OCI-LY3 (cell line): Measurements from ENCODE around the gene CEP41.

ENCODE experiments used
- H2AFZ ChIP-seq: fragments of 200-600, 300-600 bp; shearing (Covaris generic); 2 replicates; pipeline ENCODE4 v1.6.0; 2014; ENCODE audit warnings: antibody characterized with exemption, low read depth, low read length
- H3K27ac ChIP-seq: fragments of 200-600, 300-600 bp; sonication (generic); 2 replicates; pipeline ENCODE4 v1.5.1; 2014; ENCODE audit warnings: mild to moderate bottlenecking, low read length, moderate library complexity, mixed read lengths
- H3K27me3 ChIP-seq: fragments of 200-600, 300-600 bp; sonication (generic); 2 replicates; pipeline ENCODE4 v1.6.1; 2014; ENCODE audit warnings: low read depth, low read length, mixed read lengths
- H3K36me3 ChIP-seq: fragments of 200-600, 300-600 bp; sonication (generic); replicated peaks from 2 replicates; pipeline ENCODE3; 2014; ENCODE audit warnings: low read depth, low read length, mixed read lengths
- H3K4me1 ChIP-seq: fragments of 300-600, 200-600 bp; sonication (generic); 2 replicates; pipeline ENCODE4 v1.6.1; 2014; ENCODE audit warnings: low read length, mixed read lengths
- H3K4me2 ChIP-seq: fragments of 200-600, 300-600 bp; sonication (generic); 2 replicates; pipeline ENCODE4 v1.6.1; 2014; ENCODE audit warnings: low read length, mixed read lengths
- H3K4me3 ChIP-seq: fragments of 300-600, 200-600 bp; sonication (generic); 2 replicates; pipeline ENCODE4 v1.5.1; 2014; ENCODE audit warnings: antibody characterized with exemption, mild to moderate bottlenecking, low read length, moderate library complexity
- H3K79me2 ChIP-seq: fragments of 300-600, 200-600 bp; shearing (Covaris generic); 2 replicates; pipeline ENCODE4 v1.6.1; 2014; ENCODE audit warnings: mild to moderate bottlenecking, low read length, mixed read lengths
- H3K9ac ChIP-seq: fragments of 300-600, 200-600 bp; shearing (Covaris generic); 2 replicates; pipeline ENCODE4 v1.6.0; 2014; ENCODE audit warnings: mild to moderate bottlenecking, low read length, moderate library complexity
- H3K9me3 ChIP-seq: fragments of 200-600, 300-600 bp; shearing (Covaris generic); 2 replicates; pipeline ENCODE4 v1.6.1; 2014; ENCODE audit warnings: low read length, mixed read lengths; ENCODE audit not compliant: insufficient read depth
- H4K20me1 ChIP-seq: fragments of 200-600, 300-600 bp; sonication (generic); 2 replicates; pipeline ENCODE4 v1.6.1; 2016; ENCODE audit warnings: low read length, mixed read lengths; ENCODE audit not compliant: insufficient read depth
- EZH2phosphoT487 ChIP-seq: fragments of 200-600 bp; shearing (Covaris generic); IDR thresholded peaks from 2 replicates; pipeline ENCODE4 v1.6.1; 2018; ENCODE audit warnings: antibody characterized with exemption, mixed run types, low read depth
- TF ChIP-seq, protein P1 (sequence below): fragments of 200-600, 300-600 bp; sonication (generic); IDR thresholded peaks from 2 replicates; pipeline ENCODE4 v1.5.1; 2014; ENCODE audit warnings: antibody characterized with exemption, low read length, low read depth

CEP41 gene

DNA sequence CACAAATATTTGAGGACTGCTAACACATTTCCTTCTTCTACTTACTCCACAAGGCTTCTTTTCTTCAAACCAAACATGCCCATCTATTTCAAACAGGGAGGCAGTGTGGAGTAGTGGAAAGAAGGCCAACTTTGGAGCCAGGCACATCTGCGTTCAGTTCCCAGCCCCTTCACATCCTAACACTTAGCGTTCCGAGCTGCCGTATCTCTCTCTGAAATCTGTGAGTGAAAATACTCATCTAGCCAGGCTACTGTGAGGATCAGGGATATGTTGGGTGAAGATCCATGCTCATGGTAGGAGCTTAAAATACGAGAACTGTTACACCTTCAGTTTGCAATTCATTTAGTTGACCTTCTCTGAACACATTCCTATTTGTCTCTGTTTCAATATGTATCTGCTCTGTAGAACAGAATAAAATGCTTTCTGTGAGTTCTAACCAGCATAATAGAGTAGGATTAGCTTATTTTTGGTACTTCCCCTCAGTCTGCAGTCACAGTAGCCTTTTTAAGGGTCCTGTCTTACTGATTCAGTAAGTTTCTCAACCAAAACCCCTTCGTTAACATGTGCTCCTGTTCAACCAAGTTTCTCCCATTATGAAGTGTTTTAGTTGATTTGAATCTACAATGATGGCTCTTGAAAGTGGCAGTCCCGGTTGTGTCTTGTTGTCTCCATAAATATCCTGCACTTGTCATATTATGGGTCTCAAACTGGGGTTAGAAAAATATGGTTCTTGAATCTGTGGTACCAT lies 47.8 kb upstream of the CEP41 start:
- Histone ChIP-seq H3K27ac (no peak overlapping the region), H2AFZ (no peak overlapping the region), H3K9me3 (no peaks in the 10 kb centered on the region), H3K4me1 (peaks cover 11% of the 10 kb centered on the region), H3K9ac (no peak overlapping the region), H3K4me3 (no peak overlapping the region), H3K27me3 (0 out of 2 replicates have a peak, but pooled peaks cover 4% of the 10 kb centered on the region), H3K4me2 (no peak overlapping the region), H3K79me2 (peaks cover 36% of the 10 kb centered on the region), H4K20me1 (no peaks in the 10 kb centered on the region), H3K36me3 (peaks cover 6% of the 10 kb centered on the region)
- TF ChIP-seq, protein P1, sequence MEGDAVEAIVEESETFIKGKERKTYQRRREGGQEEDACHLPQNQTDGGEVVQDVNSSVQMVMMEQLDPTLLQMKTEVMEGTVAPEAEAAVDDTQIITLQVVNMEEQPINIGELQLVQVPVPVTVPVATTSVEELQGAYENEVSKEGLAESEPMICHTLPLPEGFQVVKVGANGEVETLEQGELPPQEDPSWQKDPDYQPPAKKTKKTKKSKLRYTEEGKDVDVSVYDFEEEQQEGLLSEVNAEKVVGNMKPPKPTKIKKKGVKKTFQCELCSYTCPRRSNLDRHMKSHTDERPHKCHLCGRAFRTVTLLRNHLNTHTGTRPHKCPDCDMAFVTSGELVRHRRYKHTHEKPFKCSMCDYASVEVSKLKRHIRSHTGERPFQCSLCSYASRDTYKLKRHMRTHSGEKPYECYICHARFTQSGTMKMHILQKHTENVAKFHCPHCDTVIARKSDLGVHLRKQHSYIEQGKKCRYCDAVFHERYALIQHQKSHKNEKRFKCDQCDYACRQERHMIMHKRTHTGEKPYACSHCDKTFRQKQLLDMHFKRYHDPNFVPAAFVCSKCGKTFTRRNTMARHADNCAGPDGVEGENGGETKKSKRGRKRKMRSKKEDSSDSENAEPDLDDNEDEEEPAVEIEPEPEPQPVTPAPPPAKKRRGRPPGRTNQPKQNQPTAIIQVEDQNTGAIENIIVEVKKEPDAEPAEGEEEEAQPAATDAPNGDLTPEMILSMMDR = no peak
- no peak for TF ChIP-seq EZH2phosphoT487

DNA sequence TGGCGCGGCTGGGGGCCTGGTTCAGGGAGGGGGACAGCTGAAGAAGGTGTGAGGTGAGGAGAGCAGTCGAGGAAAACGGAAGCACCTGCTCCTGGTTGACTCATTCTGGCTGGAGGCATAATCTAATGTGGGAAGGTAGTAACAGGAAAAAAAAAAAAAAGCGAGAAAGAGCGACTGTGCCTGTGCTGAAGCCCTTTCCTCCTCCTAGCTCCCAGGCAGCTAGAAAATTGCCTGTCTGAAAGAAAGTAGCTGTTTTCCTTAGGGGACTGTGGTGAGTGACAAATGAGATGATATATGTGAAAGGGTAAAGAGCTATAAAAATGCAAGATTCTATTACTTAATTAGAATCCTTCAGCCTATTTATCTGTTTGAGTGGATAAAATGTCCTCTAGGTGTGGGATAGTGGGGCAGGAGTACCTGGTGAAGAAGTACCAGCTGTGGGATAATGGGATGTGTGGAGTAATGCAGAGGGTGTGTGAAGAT lies 46.2 kb upstream of the CEP41 start:
- Histone ChIP-seq H3K27me3 (0 out of 2 replicates have a peak, but pooled peaks cover 4% of the 10 kb centered on the region), H3K9me3 (no peaks in the 10 kb centered on the region), H4K20me1 (no peaks in the 10 kb centered on the region), H3K27ac (no peak overlapping the region), H3K4me1 (peaks cover 11% of the 10 kb centered on the region), H3K4me3 (peak overlapping the region; percentile 82), H3K9ac (peak overlapping the region; percentile 64), H3K79me2 (peaks cover 27% of the 10 kb centered on the region), H2AFZ (peak overlapping the region; percentile 95; the same call in 1 of the 2 replicates), H3K4me2 (peak overlapping the region; percentile 86), H3K36me3 (no peaks in the 10 kb centered on the region)
- TF ChIP-seq, protein P1 = no peak
- TF ChIP-seq EZH2phosphoT487 = no peak

DNA sequence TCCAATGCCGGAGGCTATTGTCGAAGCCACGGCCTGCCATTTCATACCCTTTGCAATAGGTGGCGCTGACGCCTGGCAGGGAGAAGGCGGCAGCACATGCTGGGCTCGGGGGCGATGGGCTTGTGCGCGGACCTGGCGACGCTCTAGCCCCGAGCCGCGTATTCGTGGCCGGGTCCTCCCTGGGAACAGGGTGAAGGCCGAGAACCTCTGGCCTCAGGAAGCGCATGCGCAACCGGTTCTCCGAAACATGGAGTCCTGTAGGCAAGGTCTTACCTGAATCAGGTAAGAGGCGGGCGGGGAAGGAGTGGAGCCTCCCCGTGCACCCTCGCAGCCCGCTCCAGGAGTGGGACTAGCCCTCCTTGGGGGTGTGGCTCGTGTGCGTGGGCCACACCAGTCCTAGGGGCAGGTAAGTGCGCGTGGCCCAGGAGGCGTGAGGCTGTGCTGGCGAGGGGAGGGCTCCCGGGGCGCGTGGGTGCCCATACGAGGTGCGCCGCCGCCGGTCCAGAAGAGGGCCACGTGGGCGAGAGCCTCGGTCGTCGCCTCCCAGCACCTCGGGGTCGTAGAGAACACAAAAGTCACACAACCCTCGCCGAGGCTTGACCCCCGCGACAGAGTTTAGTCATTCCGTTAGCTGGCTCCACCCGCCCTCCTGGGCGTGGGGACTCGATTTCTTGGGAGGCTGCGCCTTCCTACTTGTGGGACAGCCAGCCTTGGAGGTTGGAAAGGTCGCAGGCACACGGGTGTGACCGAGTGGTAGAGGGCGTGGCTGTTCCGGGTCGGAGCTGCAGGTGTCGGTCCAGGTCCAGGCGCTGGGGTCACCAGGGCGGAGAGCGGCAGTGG lies 45.5 kb upstream of the CEP41 start:
- Histone ChIP-seq H3K36me3 (no peaks in the 10 kb centered on the region), H3K9me3 (no peaks in the 10 kb centered on the region), H2AFZ (peak overlapping the region; percentile 95), H3K27ac (no peak overlapping the region), H3K4me1 (peaks cover 11% of the 10 kb centered on the region), H4K20me1 (no peaks in the 10 kb centered on the region), H3K9ac (peak overlapping the region; percentile 64), H3K4me2 (peak overlapping the region; percentile 86), H3K79me2 (peaks cover 23% of the 10 kb centered on the region), H3K27me3 (0 out of 2 replicates have a peak, but pooled peaks cover 4% of the 10 kb centered on the region), H3K4me3 (peak overlapping the region; percentile 82)
- TF ChIP-seq EZH2phosphoT487 = no peak
- TF ChIP-seq, protein P1 = peak; percentile 83

DNA sequence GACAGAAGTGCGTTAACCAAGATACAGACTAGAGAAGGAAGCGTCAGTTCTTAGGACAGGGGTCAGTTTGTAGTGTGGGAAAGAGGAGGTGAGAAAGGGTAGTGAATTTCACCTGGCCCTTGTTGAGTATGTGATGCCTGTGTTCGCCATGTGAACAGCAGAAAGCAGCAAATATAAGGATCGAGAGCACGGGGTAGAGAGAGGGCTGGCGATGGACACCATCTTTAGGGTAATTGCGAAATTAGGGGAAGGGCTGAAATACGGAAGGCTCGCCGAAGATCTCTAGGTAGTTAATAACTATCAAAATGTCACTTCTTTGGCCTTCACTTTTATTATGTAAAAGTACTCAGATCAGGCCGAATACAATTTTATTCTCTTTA lies 44.9 kb upstream of the CEP41 start:
- Histone ChIP-seq H3K27ac (no peak overlapping the region), H3K4me2 (peak overlapping the region; percentile 86), H3K9me3 (no peaks in the 10 kb centered on the region), H3K9ac (peak overlapping the region; percentile 64; the same call in 1 of the 2 replicates), H3K4me3 (peak overlapping the region; percentile 82), H2AFZ (peak overlapping the region; percentile 95), H3K4me1 (peaks cover 11% of the 10 kb centered on the region), H4K20me1 (no peaks in the 10 kb centered on the region), H3K27me3 (0 out of 2 replicates have a peak, but pooled peaks cover 4% of the 10 kb centered on the region), H3K79me2 (peaks cover 18% of the 10 kb centered on the region), H3K36me3 (no peaks in the 10 kb centered on the region)
- no peak for TF ChIP-seq EZH2phosphoT487
- TF ChIP-seq, protein P1 = no peak
